Suprapubic skin (tissue), 4 donors: ENCODE results near the gene DDX1.

ENCODE experiments used
- CTCF ChIP-seq, 2 donors: fragments of 200-600 bp in 1 of 2; fragments of 450-650 bp in 1 of 2; sonication (generic) in 1 of 2; IDR thresholded peaks; one replicate each; pipeline ENCODE4 v1.5.1; 2016 to 2019; ENCODE audit warnings: antibody characterized with exemption in 2 of 2, mild to moderate bottlenecking in 1 of 2, moderate library complexity in 1 of 2
- EP300 ChIP-seq: sonication (generic); formaldehyde crosslinking; IDR thresholded peaks from one replicate; pipeline ENCODE4 v1.6.1; 2017; ENCODE audit warnings: antibody characterized with exemption
- POLR2A ChIP-seq, 2 donors: fragments of 450-650 bp; IDR thresholded peaks; one replicate each; pipeline ENCODE4 v1.6.1; 2017; ENCODE audit warnings: antibody characterized with exemption in 2 of 2, mild to moderate bottlenecking in 2 of 2, moderate library complexity in 2 of 2
- POLR2AphosphoS5 ChIP-seq, 3 donors: sonication (generic); formaldehyde crosslinking; IDR thresholded peaks; one replicate each; pipeline ENCODE4 v1.6.1; 2017; ENCODE audit warnings: antibody characterized with exemption in 3 of 3

GRCh38 chr2:15619510-15619909, 27.8 kb downstream of the DDX1 start:
- TF ChIP-seq CTCF (IDR thresholded peaks at IDR 0.05) (no peak), POLR2AphosphoS5 (IDR thresholded peaks at IDR 0.05) (no peak), POLR2A (IDR thresholded peaks at IDR 0.05) (no peak), EP300 (no peak)
